Neural cell (in vitro differentiated cells): Measurements from ENCODE around the gene DPP10.

Source experiments
- EP300 ChIP-seq: fragments of 450-650 bp; conservative IDR thresholded peaks from 2 replicates; pipeline ENCODE4 v1.6.1; 2014; ENCODE audit warnings: antibody characterized with exemption, mild to moderate bottlenecking, moderate library complexity; ENCODE audit not compliant: poor library complexity, severe bottlenecking
- EZH2 ChIP-seq: fragments of 200-600, 300-800 bp; shearing (Covaris generic), sonication (generic); IDR thresholded peaks from 2 replicates; pipeline ENCODE4 v1.6.1; 2014; ENCODE audit warnings: antibody characterized with exemption, low read length, borderline replicate concordance, mild to moderate bottlenecking; ENCODE audit not compliant: insufficient read depth, poor library complexity, severe bottlenecking
- TF ChIP-seq, protein P1 (sequence below): fragments of 450-650 bp; IDR thresholded peaks from 2 replicates; pipeline ENCODE4 v1.5.1; 2014; ENCODE audit warnings: antibody characterized with exemption, mild to moderate bottlenecking, moderate library complexity; ENCODE audit not compliant: poor library complexity, severe bottlenecking
- TF ChIP-seq, protein P2 (sequence below): IDR thresholded peaks from 2 replicates; pipeline ENCODE4 v1.6.1; 2012; ENCODE audit warnings: borderline replicate concordance

DNA sequence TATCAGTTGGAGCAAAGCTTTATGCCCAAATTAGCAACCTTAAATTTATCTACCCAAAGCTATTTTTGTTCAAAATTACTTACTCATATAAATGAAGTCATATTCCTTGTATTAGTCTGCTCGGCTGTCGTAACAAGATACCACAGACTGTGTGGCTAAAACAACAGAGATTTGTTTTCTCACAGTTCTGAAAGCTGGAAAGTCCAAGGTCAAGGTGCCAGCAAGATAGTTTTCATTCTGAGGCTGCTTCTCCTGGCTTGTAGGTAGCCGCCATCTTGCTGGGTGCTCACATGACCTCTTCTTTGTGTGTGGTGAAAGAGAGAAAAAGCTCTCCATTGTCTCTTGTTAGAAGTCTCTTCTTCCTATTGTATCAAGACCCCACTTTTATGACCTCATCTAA lies 15.7 kb upstream of the DPP10 start:
- TF ChIP-seq, protein P1, sequence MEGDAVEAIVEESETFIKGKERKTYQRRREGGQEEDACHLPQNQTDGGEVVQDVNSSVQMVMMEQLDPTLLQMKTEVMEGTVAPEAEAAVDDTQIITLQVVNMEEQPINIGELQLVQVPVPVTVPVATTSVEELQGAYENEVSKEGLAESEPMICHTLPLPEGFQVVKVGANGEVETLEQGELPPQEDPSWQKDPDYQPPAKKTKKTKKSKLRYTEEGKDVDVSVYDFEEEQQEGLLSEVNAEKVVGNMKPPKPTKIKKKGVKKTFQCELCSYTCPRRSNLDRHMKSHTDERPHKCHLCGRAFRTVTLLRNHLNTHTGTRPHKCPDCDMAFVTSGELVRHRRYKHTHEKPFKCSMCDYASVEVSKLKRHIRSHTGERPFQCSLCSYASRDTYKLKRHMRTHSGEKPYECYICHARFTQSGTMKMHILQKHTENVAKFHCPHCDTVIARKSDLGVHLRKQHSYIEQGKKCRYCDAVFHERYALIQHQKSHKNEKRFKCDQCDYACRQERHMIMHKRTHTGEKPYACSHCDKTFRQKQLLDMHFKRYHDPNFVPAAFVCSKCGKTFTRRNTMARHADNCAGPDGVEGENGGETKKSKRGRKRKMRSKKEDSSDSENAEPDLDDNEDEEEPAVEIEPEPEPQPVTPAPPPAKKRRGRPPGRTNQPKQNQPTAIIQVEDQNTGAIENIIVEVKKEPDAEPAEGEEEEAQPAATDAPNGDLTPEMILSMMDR, result no peak
- TF ChIP-seq EZH2 (no peak), EP300 (no peak)
- TF ChIP-seq, protein P2, sequence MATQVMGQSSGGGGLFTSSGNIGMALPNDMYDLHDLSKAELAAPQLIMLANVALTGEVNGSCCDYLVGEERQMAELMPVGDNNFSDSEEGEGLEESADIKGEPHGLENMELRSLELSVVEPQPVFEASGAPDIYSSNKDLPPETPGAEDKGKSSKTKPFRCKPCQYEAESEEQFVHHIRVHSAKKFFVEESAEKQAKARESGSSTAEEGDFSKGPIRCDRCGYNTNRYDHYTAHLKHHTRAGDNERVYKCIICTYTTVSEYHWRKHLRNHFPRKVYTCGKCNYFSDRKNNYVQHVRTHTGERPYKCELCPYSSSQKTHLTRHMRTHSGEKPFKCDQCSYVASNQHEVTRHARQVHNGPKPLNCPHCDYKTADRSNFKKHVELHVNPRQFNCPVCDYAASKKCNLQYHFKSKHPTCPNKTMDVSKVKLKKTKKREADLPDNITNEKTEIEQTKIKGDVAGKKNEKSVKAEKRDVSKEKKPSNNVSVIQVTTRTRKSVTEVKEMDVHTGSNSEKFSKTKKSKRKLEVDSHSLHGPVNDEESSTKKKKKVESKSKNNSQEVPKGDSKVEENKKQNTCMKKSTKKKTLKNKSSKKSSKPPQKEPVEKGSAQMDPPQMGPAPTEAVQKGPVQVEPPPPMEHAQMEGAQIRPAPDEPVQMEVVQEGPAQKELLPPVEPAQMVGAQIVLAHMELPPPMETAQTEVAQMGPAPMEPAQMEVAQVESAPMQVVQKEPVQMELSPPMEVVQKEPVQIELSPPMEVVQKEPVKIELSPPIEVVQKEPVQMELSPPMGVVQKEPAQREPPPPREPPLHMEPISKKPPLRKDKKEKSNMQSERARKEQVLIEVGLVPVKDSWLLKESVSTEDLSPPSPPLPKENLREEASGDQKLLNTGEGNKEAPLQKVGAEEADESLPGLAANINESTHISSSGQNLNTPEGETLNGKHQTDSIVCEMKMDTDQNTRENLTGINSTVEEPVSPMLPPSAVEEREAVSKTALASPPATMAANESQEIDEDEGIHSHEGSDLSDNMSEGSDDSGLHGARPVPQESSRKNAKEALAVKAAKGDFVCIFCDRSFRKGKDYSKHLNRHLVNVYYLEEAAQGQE, result no peak
